PC-9 (cell line): ENCODE measurements around the gene UBTFL1.

Experiments used
- EZH2 ChIP-seq: fragments of 200-600 bp; sonication (generic); IDR thresholded peaks from 2 replicates; pipeline ENCODE4 v1.8.0; 2017; ENCODE audit warnings: antibody characterized with exemption, low read depth
- TF ChIP-seq, protein P1 (sequence below): fragments of 200-600 bp; sonication (generic); conservative IDR thresholded peaks from 2 replicates; pipeline ENCODE4 v1.6.1; 2017; ENCODE audit warnings: mixed run types, antibody characterized with exemption, mild to moderate bottlenecking, moderate library complexity

DNA sequence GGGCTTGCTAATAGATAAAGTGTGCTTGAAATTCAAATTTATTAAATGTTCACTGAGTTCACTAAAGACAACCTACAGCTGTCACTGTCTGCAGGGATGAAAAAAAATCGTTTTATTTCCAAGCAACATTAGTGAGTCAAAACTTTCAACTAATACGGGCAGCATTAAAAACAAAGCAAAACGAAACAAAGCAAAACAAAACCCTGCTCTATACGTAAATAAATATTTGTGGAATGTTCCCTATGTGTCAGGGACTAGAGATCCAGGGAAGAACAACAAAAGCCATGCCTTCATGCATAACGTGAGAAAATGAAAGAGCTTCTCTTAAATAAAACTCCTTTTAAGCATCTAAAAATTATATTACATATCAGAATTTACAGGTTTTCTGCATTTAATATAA lies 49.3 kb downstream of the UBTFL1 start:
- TF ChIP-seq, protein P1, sequence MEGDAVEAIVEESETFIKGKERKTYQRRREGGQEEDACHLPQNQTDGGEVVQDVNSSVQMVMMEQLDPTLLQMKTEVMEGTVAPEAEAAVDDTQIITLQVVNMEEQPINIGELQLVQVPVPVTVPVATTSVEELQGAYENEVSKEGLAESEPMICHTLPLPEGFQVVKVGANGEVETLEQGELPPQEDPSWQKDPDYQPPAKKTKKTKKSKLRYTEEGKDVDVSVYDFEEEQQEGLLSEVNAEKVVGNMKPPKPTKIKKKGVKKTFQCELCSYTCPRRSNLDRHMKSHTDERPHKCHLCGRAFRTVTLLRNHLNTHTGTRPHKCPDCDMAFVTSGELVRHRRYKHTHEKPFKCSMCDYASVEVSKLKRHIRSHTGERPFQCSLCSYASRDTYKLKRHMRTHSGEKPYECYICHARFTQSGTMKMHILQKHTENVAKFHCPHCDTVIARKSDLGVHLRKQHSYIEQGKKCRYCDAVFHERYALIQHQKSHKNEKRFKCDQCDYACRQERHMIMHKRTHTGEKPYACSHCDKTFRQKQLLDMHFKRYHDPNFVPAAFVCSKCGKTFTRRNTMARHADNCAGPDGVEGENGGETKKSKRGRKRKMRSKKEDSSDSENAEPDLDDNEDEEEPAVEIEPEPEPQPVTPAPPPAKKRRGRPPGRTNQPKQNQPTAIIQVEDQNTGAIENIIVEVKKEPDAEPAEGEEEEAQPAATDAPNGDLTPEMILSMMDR: no peak
- TF ChIP-seq EZH2: no peak
